Activated CD4-positive, alpha-beta T cell treated with anti-CD3 and anti-CD28 coated beads, Interleukin-2, amount 10 ng/mL, durations not matched to agents 7 days and 5 days (primary cell): ENCODE data around the gene ASPG. TPM values are rescaled to one million over a fixed set of nuclear protein-coding genes. Genes with fewer than 3 reads are reported as not detected.

Experiments used
- CTCF ChIA-PET: fragments of 350-600 bp; sonication (Branson Sonifier 250); formaldehyde crosslinking; loops from one replicate; lab custom pipeline; 2021; ENCODE audit warnings: antibody characterized with exemption; lab: Charles Lee
- POLR2A ChIA-PET: fragments of 350-600 bp; sonication (Branson Sonifier 250); formaldehyde crosslinking; loops from one replicate; lab custom pipeline; 2021; ENCODE audit warnings: antibody characterized with exemption; lab: Charles Lee
- DNase-seq: peaks from one replicate; pipeline ENCODE4 v3.0.0-alpha.2; 2020
- H3K27ac Mint-ChIP-seq: one replicate; pipeline ENCODE4 v1.8.0; 2021; ENCODE audit warnings: mild to moderate bottlenecking, moderate library complexity, mixed read lengths
- H3K27me3 Mint-ChIP-seq: one replicate; pipeline ENCODE4 v1.8.0; 2021; ENCODE audit warnings: mixed read lengths
- H3K36me3 Mint-ChIP-seq: one replicate; pipeline ENCODE4 v1.8.0; 2021; ENCODE audit warnings: low read depth, mixed read lengths
- H3K4me1 Mint-ChIP-seq: one replicate; pipeline ENCODE4 v1.8.0; 2021; ENCODE audit warnings: mixed read lengths
- H3K4me3 Mint-ChIP-seq: one replicate; pipeline ENCODE4 v1.8.0; 2021; ENCODE audit warnings: mild to moderate bottlenecking, moderate library complexity, mixed read lengths
- H3K9me3 Mint-ChIP-seq: one replicate; pipeline ENCODE4 v1.8.0; 2021; ENCODE audit warnings: mixed read lengths
- total RNA-seq, 2 experiments: library from RNA; stranded (reverse); gene quantifications; one replicate each; pipeline ENCODE4 v1.2.3, GENCODE V29; 2021

ASPG gene
- total RNA-seq, 2 experiments from 2014 or later, result not detected

DNA sequence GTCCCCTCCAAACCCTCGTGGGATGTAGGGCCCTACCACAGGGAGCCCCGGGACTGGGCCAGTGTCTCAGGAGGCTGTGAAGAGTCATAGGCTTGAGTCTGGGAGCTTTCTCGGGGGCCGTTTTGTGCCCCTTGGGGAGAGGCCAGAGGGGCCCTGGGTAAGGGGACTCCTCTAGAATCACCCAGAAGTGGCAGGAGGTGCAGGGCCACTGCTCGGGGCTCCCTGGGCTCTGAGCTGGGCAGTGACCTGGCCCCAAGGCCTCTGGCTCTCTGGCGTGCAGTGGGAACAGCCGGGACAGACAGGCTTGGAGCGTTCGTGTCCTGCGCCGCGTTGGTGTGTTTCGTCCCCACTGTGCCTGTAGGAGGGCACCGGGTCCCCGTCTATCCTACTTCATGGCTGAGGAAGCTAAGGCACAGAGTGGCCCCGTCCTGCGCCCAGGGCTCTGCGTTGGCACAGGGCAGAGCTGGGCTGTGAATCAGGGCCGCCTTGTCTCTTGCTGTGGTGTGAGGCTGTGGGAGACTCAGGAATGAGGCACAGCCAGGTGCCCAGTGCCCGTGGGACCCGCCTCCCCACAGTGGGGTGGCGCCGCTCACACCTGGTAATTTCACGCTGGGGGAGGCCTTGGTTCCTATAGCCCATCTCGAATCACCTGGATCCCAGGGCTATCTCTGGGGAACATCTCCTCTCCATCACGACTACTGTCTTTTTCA lies 29.1 kb downstream of the ASPG start:
- CTCF ChIA-PET, result interaction anchor here (1.8 kb wide), 1 partner anchor 37 kb away, joined by 5 read pairs; no protein-coding TSS in a partner anchor

DNA sequence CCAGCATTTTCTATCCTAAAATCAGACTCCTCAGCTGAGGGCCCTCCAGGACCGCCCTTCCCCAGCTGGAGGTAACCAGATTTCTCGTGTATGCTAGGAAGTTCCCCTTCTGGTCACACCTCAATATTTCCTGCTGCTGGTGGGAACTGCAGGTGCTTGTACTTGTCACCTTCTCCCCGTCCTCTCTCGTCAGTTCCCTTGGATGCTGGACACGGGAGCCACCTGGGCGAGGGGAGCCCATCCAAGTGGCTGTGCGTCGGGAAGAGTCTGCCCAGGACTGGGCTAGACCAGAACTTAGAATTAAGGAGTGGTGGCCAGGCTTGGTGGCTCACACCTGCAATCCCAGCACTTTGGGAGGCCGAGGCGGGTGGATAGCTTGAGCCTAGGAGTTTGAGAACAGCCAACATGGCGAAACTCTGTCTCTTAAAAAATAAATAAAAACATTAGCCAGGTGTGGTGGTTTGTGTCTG lies 29.7 kb downstream of the ASPG start:
- Mint-ChIP-seq H3K4me1 (no peaks in the 10 kb centered on the region), H3K36me3 (no peaks in the 10 kb centered on the region), H3K27ac (no peak overlapping the region), H3K27me3 (peaks cover 28% of the 10 kb centered on the region), H3K9me3 (no peaks in the 10 kb centered on the region), H3K4me3 (no peak overlapping the region)
- DNase-seq, result no peak
- ChIA-PET POLR2A (no interaction called here), CTCF (interaction anchor here (1.8 kb wide), 1 partner anchor 38 kb away, joined by 5 read pairs; no protein-coding TSS in a partner anchor)

More for the DNA sequence above, 29.1 kb downstream of the ASPG start:
- POLR2A ChIA-PET, result no interaction called here
- DNase-seq, result no peak
- Mint-ChIP-seq H3K4me1 (no peaks in the 10 kb centered on the region), H3K27ac (no peak overlapping the region), H3K4me3 (no peak overlapping the region), H3K36me3 (no peaks in the 10 kb centered on the region), H3K27me3 (peaks cover 24% of the 10 kb centered on the region), H3K9me3 (no peaks in the 10 kb centered on the region)

DNA sequence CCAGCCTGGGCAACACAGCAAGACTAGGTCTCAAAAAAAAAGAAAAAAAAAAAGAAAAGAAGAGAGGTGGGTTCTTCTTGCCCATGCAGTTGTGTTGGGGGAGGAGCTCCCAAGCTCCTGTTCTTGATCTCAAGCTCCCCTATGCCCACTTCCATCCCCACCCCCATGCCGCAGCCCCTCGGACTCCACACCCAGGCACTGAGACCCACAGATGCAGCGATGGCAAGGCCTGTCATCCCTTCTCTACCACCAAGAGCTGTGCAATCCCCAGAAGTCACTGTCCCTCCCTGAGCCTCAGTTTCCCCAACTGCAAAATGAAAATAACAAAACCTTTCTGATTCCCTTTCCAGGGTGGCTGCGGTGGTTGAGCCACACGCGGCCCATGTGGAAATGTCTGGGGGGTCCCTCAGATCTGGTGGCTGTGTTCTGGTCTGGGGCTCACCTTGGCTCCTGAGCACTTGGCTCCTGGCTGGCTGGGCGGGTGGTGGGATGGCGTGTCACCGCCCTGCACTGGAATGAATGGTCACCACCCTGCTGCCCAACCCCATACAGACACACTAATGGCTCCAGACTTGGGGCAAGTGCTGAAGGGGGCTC lies 30.3 kb downstream of the ASPG start:
- CTCF ChIA-PET, result interaction anchor here (0.6 to 1.8 kb wide), 2 partner anchors 38 to 1143 kb away, joined by 3 to 5 read pairs; no protein-coding TSS in a partner anchor
- H3K4me3 Mint-ChIP-seq, result no peak overlapping the region
- DNase-seq, result no peak

DNA sequence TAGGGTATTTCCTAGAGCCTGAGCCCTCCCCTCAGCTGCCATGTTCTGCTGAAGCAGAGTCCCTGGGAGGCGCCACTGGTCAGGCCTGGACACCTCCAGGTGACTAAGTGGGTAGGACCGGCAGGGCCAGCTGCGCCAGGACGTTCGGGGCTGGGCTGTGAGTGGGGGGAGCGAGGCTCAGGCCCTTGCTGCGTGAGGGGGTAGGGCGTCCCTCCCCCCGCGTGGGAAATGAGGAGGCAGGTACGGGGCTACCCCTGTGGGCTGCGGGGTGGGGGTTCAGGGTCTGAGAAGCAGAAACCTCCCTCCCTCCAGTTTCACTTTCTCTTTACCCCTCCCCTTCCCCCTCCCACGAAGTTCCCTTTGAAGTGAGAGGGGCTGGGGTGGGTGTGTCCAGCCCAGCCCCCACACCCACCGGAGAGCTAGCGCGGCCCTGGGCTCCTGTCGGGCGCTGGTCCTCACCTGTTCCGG lies 30.8 kb downstream of the ASPG start:
- CTCF ChIA-PET, result no interaction called here
- no peaks in the 10 kb centered on the region for H3K36me3 Mint-ChIP-seq
- H3K27me3 Mint-ChIP-seq, result peaks cover 37% of the 10 kb centered on the region
- no peaks in the 10 kb centered on the region for H3K9me3 Mint-ChIP-seq
- peak overlapping the region; percentile 27 for H3K4me3 Mint-ChIP-seq
- no peak overlapping the region for H3K27ac Mint-ChIP-seq
- POLR2A ChIA-PET, result no interaction called here
- H3K4me1 Mint-ChIP-seq, result no peaks in the 10 kb centered on the region
- DNase-seq, result no peak

More for the DNA sequence above, 30.3 kb downstream of the ASPG start:
- H3K27me3 Mint-ChIP-seq, result peaks cover 31% of the 10 kb centered on the region
- H3K4me1 Mint-ChIP-seq, result no peaks in the 10 kb centered on the region
- H3K27ac Mint-ChIP-seq, result no peak overlapping the region
- H3K9me3 Mint-ChIP-seq, result no peaks in the 10 kb centered on the region
- POLR2A ChIA-PET, result no interaction called here
- H3K36me3 Mint-ChIP-seq, result no peaks in the 10 kb centered on the region

DNA sequence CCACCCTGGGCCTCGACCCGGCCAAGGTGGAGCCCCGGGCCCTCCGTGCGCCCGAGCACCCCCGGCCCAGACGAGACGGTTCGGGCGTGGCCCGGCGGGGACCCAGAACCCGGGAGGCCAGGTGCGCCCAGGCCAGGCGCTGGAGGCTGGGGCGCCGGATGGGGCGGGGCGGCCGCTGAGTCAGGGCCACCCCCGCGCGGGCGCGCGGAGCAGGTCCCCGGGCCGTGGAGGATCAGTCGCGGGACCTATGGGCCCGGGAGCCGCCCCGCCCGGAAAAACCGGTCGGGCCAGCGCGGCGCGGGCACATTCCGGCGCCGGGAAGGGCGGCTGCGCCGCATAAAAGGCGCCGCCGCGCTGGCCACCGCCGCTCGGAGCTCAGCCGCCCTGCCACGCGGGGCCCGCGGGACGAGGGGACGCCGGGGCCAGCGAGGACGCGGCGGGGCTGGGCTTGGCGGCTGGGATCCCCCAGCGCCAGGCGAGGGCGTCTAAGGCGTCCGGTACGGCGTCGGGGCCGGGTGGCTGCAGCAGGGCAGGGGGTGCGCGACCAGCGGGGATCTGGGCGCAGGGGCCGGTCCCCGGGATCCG lies 31.3 kb downstream of the ASPG start:
- H3K27me3 Mint-ChIP-seq, result peaks cover 39% of the 10 kb centered on the region
- CTCF ChIA-PET, result no interaction called here
- H3K9me3 Mint-ChIP-seq, result no peaks in the 10 kb centered on the region
- H3K36me3 Mint-ChIP-seq, result no peaks in the 10 kb centered on the region
- POLR2A ChIA-PET, result no interaction called here
- no peak for DNase-seq
- no peak overlapping the region for H3K4me3 Mint-ChIP-seq
- no peaks in the 10 kb centered on the region for H3K4me1 Mint-ChIP-seq
- no peak overlapping the region for H3K27ac Mint-ChIP-seq

DNA sequence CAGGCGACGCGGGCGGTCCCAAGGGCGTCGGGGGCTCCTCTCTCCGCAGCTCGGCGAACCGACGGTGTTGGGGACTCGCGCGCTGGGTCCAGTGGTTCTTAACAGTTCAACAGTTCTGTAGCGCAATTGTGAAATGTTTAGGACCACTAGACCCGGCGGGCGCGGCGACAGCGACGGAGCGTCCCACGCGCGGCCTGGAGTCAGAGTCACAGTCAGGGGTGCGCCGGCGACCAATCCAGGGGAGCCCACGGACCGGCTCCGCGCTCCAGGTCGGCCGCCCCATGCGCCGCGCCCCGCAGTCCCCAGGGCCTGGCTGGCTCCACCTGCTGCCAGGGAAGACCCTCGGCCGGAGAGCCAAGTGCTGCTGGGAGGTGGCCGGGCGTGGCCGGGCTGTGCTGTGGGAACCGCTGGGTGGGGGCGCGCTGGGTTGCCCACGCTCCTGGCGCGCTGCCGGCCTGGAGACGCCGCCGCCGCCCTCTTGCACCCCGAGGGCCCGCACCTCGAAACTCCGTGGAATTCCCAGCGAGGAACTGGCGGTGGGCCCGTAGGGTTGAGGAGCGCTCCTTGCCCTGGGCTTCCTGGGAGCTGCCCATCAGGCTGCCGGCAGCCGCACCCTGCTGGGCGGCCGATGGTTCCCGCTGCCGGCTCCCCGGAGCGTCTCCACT lies 32.0 kb downstream of the ASPG start:
- H3K27ac Mint-ChIP-seq, result no peak overlapping the region
- DNase-seq, result no peak
- H3K27me3 Mint-ChIP-seq, result peaks cover 39% of the 10 kb centered on the region

DNA sequence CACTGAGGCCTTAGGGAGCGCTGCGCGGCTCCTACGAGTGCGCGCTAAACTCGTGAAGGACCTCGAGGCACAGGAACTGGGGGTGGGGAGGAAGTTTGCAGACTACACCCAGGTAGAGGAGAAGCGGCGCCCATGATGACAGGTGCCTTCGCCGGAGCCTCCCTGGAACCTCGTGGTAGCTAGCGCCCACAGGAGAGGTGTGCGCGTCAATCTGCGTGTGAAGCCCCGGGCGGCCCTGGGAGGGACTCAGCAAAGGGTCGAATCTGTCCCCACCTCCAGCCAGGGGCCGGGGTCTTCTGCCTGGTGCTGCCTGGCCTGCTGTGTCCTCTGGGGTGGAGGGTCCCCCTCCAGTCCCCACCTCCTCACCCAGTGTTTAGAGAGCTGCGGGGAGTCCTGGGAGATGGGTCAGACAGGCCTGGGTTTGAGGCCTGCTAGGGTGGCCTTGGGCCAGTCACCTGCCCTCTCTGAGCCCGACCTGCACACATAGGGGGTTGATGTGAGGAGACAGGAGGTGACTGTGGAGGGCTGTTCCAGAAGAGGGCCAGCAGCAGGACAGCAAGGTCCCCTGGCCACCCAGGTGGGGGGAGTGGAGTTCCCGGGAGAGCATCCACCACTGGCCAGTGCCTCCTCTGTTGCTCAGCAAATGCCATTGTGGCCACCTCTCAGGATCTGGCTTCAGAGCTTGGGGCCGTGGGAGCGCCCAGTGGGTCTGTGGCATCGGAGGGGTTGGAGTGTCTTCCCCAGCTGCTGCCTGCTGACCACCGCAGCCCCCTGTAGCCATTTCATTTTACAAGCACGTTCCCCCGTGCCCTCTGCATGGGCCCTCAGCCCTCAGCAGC lies 32.7 kb downstream of the ASPG start:
- Mint-ChIP-seq H3K4me1 (no peaks in the 10 kb centered on the region), H3K9me3 (no peaks in the 10 kb centered on the region), H3K36me3 (no peaks in the 10 kb centered on the region), H3K4me3 (no peak overlapping the region), H3K27ac (no peak overlapping the region), H3K27me3 (peaks cover 40% of the 10 kb centered on the region)
- DNase-seq, result no peak
- POLR2A ChIA-PET, result no interaction called here
- CTCF ChIA-PET, result no interaction called here

More for the DNA sequence above, 32.0 kb downstream of the ASPG start:
- CTCF ChIA-PET, result no interaction called here
- H3K9me3 Mint-ChIP-seq, result no peaks in the 10 kb centered on the region
- H3K36me3 Mint-ChIP-seq, result no peaks in the 10 kb centered on the region
- no peak overlapping the region for H3K4me3 Mint-ChIP-seq
- H3K4me1 Mint-ChIP-seq, result no peaks in the 10 kb centered on the region
- POLR2A ChIA-PET, result no interaction called here

DNA sequence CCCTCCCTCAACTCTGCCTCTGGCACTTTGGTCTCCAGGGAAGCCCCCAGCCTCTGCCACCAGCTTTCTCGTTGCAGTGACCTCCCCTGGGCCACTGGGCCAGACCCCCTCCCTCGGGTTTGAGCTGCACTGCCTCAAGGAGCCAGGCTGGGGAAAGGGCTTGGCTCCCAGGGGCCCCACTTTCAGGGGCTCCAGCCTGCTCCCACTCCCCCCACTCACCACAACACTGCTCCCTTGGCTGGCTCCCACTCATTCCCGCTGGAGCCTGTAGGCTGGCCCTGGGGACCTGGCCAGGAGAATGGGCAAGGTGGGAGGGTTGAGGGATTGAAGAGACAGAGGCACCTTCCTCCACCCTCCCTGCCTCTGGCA lies 33.6 kb downstream of the ASPG start:
- Mint-ChIP-seq H3K27me3 (peaks cover 41% of the 10 kb centered on the region), H3K36me3 (no peaks in the 10 kb centered on the region), H3K9me3 (no peaks in the 10 kb centered on the region), H3K4me3 (no peak overlapping the region), H3K27ac (no peak overlapping the region), H3K4me1 (no peaks in the 10 kb centered on the region)
- no peak for DNase-seq
- ChIA-PET POLR2A (no interaction called here), CTCF (interaction anchor here (0.6 kb wide), 1 partner anchor 11 kb away, joined by 3 read pairs; no protein-coding TSS in a partner anchor)

DNA sequence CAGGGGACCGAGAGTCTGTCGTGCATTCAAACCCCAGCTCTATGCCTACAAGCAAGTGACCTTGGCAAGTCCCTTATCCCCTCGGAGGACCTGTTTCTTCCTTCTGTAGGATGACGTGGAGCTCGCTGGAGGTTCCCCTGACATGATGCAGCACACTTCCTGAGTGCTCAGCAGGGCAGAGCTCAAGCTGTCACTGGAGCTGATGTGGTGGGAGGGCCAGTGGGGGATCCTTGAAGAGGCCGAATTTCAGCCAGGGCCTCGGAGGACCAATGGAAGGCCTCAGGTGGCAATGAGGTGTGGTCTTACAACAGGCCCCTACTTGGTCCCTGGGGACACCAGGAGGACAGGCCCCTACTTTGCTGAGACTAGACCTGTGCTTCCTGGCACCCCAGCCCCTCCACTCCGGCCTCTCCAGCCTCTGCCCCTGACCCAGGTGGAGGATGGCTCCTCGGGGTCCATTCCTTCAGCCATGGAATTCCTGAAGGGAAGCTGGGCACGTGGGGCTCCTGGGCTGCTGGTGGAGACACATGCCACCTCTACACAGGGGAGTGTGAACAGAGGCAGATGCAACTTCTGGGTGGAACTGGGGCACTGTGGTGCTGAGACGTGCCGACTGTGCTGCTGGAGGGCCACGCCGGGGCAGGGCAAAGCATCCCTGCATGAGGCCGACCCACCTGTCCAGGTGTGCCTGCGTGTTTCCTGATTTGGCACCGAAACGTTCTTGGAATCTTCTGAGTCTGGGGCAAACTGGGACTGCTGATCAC lies 34.2 kb downstream of the ASPG start:
- CTCF ChIA-PET, result interaction anchor here (0.6 to 1.2 kb wide), 2 partner anchors 10 to 42 kb away, joined by 3 read pairs; no protein-coding TSS in a partner anchor
- peaks cover 42% of the 10 kb centered on the region for H3K27me3 Mint-ChIP-seq

DNA sequence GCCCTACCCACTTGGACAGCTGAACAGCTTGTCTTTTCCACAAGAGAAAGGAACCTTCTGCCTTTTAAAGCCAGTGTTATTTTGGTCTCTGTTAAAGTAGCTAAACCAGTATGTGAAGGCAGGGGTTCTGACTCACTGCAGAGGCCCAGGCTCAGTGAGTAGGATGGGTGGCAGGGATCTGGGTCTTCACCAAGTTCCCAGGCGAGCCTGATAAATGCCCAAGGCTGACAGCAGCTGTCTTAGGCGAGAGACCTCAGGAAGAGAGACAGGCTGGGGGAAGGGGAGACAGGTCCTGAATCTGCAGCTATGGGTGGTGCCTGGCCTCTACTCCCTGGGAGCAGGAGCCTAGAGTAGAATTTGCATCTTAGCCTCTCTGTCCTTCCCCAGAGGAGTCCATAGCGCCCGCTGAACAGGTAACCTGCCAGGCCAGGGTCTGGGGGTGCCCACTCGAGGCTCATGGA lies 34.8 kb downstream of the ASPG start:
- H3K27ac Mint-ChIP-seq, result no peak overlapping the region
- ChIA-PET CTCF (interaction anchor here (1.2 kb wide), 1 partner anchor 43 kb away, joined by 3 read pairs; no protein-coding TSS in a partner anchor), POLR2A (no interaction called here)
- no peaks in the 10 kb centered on the region for H3K36me3 Mint-ChIP-seq
- H3K27me3 Mint-ChIP-seq, result peaks cover 46% of the 10 kb centered on the region
- no peaks in the 10 kb centered on the region for H3K9me3 Mint-ChIP-seq
- DNase-seq, result no peak
- no peak overlapping the region for H3K4me3 Mint-ChIP-seq
- H3K4me1 Mint-ChIP-seq, result no peaks in the 10 kb centered on the region

More for the DNA sequence above, 34.2 kb downstream of the ASPG start:
- no peak overlapping the region for H3K27ac Mint-ChIP-seq
- no peaks in the 10 kb centered on the region for H3K4me1 Mint-ChIP-seq
- no peaks in the 10 kb centered on the region for H3K9me3 Mint-ChIP-seq
- no peak for DNase-seq
- no peak overlapping the region for H3K4me3 Mint-ChIP-seq
- H3K36me3 Mint-ChIP-seq, result no peaks in the 10 kb centered on the region
- POLR2A ChIA-PET, result no interaction called here

DNA sequence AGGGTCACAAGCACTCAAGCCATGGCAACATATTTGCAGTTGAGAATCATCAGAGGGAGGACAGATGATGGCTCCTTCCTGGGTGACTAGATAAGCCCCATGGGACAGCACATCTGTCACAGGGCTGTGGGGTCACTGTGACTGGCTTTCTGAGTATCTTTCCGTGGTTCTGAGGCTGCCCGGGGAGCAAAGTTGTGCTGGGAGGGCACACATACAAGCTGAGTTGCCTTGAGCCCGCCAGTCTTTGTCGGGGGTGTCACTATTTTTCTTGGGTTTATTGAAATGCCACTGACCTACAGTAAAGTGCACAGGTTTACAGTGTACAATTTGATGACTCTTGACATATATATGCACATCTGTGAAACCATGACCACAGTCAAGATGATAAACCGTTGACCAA lies 35.6 kb downstream of the ASPG start:
- ChIA-PET CTCF (no interaction called here), POLR2A (no interaction called here)
- Mint-ChIP-seq H3K9me3 (peaks cover under 1% of the 10 kb centered on the region), H3K27me3 (peaks cover 39% of the 10 kb centered on the region), H3K4me1 (no peaks in the 10 kb centered on the region), H3K36me3 (no peaks in the 10 kb centered on the region), H3K27ac (no peak overlapping the region), H3K4me3 (no peak overlapping the region)
- no peak for DNase-seq
